ENCODE results near the gene CARS1.

DNA sequence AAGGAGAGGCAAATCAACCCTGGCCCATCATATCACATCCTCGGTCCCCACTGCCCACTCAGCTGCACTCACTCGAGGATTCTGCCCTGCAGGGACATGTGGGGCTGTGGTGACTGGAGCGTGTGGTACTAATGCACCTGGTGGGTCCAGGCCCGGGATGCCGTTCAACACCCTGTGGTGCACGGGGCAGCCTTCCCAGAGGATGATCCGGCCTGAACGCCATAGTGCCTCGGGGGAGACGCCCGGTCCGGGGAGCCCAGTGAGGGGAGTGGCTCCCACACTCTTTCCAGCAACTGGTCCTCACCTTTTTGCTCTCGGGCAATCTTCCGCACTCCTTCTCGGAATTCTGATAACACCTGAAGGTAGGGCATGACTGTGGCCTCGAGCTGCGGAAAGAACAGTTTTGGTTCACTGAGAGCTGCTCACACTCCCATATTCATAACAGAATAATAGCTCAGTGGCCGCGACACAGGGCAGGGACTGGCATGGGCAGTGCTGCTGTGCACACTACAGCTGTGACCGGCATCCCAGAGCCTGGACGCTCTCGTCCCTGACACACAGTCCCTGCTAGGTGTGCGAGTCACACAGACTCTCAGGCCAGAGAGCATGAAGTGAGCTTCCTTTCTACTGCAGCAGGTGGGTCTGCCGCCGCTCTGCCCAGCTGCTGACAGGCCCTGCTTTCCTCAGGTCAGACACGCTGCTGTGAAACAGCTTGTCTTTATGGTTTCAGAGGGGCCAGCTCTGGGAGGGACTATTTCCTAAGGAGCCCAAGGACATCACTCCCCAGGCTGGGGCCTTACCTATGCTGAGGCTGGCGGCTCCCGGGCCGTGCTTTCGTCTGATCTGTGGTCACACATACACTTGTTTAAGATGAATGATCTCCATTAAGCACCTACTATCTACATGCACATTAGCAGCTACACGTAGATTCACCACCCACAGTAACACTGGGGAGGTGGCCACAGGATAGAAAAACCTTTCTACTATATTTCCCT lies 45.0 kb downstream of the CARS1 start:
- TF ChIP-seq EZH2 (optimal IDR thresholded peaks at IDR 0.05; ENCODE audit: low read depth, low read length) (no peak), EZH2phosphoT487 (IDR thresholded peaks at IDR 0.05; ENCODE audit: low read length) (no peak)
- TF ChIP-seq, protein P1, sequence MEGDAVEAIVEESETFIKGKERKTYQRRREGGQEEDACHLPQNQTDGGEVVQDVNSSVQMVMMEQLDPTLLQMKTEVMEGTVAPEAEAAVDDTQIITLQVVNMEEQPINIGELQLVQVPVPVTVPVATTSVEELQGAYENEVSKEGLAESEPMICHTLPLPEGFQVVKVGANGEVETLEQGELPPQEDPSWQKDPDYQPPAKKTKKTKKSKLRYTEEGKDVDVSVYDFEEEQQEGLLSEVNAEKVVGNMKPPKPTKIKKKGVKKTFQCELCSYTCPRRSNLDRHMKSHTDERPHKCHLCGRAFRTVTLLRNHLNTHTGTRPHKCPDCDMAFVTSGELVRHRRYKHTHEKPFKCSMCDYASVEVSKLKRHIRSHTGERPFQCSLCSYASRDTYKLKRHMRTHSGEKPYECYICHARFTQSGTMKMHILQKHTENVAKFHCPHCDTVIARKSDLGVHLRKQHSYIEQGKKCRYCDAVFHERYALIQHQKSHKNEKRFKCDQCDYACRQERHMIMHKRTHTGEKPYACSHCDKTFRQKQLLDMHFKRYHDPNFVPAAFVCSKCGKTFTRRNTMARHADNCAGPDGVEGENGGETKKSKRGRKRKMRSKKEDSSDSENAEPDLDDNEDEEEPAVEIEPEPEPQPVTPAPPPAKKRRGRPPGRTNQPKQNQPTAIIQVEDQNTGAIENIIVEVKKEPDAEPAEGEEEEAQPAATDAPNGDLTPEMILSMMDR (IDR thresholded peaks at IDR 0.05; ENCODE audit: low read length) = no peak
